HepG2 (cell line): ENCODE data around the gene TOP1. TPM values are rescaled to one million over a fixed set of nuclear protein-coding genes. Genes with fewer than 3 reads are reported as not detected.

Source experiments
- ATAC-seq: fragments of 200-7000 bp; cut with Tn5 transposase; 3 replicates; pipeline ENCODE4 v1.9.1; 2020; ENCODE audit warnings: mild to moderate bottlenecking, moderate library complexity
- BruUV-seq: library from RNA; stranded (reverse); fragments of 400-500 nt; replicated peaks from 2 replicates; lab custom pipeline; 2021; lab: Mats Ljungman, UMichigan
- CTCF ChIA-PET: fragments of 300-600 bp; formaldehyde crosslinking; extraction: SDS; loops from one replicate; lab custom pipeline; 2021; ENCODE audit warnings: low total read pairs, inconsistent platforms, low intra/inter-chr PET ratio; lab: Yijun Ruan, JAX
- POLR2A ChIA-PET: fragments of 350-600 bp; sonication (Branson Sonifier 250); formaldehyde crosslinking; loops from one replicate; lab custom pipeline; 2020; ENCODE audit warnings: antibody characterized with exemption, inconsistent platforms; lab: Yijun Ruan, JAX
- DNase-seq: peaks from one replicate; pipeline ENCODE4 v3.0.0-alpha.2; 2015; ENCODE audit warnings: low spot score
- FAIRE-seq: peaks from 3 replicates; lab custom pipeline; 2011; peaks lifted over from hg19 to GRCh38; lab: Jason Lieb, UNC
- H2AFZ ChIP-seq: one replicate; pipeline ENCODE4 v1.6.1; 2011; ENCODE audit warnings: low read length, inconsistent platforms
- H3K27ac ChIP-seq: fragments of 300-600 bp; 3 replicates; pipeline ENCODE4 v1.8.0; 2011; ENCODE audit warnings: mixed run types, mild to moderate bottlenecking, mixed read lengths, low read length, inconsistent platforms; ENCODE audit not compliant: insufficient read depth; ENCODE audit errors: extremely low read length
- H3K27me3 ChIP-seq, 2 experiments: fragments of 200-600 bp in 1 of 2; 2 replicates in 1 of 2; 3 replicates in 1 of 2; pipeline versions ENCODE4 v1.6.0 to v1.8.0; 2011; ENCODE audit warnings: low read length in 2 of 2, mild to moderate bottlenecking in 2 of 2, moderate library complexity in 2 of 2, inconsistent platforms in 1 of 2; ENCODE audit not compliant: insufficient read depth in 2 of 2, control insufficient read depth in 1 of 2
- H3K36me3 ChIP-seq, 2 experiments: fragments of 200-600 bp in 1 of 2; replicated peaks in 1 of 2; 2 replicates in 1 of 2; 3 replicates in 1 of 2; pipeline versions ENCODE4 v1.5.1 to v1.8.0; 2011; ENCODE audit warnings: low read length in 2 of 2, inconsistent platforms in 1 of 2; ENCODE audit not compliant: insufficient read depth in 2 of 2, control insufficient read depth in 1 of 2
- H3K4me1 ChIP-seq: 2 replicates; pipeline ENCODE4 v1.5.1; 2012; ENCODE audit warnings: low read length, inconsistent platforms; ENCODE audit not compliant: insufficient read depth
- H3K4me2 ChIP-seq: 2 replicates; pipeline ENCODE4 v1.6.0; 2011; ENCODE audit warnings: low read depth, low read length, inconsistent platforms
- H3K4me3 ChIP-seq, 3 experiments: fragments of 200-600 bp in 1 of 3; sonication (generic), shearing (Covaris generic) in 1 of 3; replicated peaks in 1 of 3; 2 replicates each; pipeline ENCODE4 v1.5.1; 2011 to 2016; ENCODE audit warnings: low read length in 3 of 3, inconsistent platforms in 2 of 3, low read depth in 2 of 3, mild to moderate bottlenecking in 2 of 3, control low read depth in 1 of 3, mixed read lengths in 1 of 3; ENCODE audit not compliant: insufficient read depth in 1 of 3
- H3K79me2 ChIP-seq: one replicate; pipeline ENCODE4 v1.6.1; 2011; ENCODE audit warnings: low read length, inconsistent platforms; ENCODE audit not compliant: insufficient read depth
- H3K9ac ChIP-seq: 2 replicates; pipeline ENCODE4 v1.6.0; 2011; ENCODE audit warnings: mild to moderate bottlenecking, low read depth, low read length, inconsistent platforms; ENCODE audit not compliant: insufficient read depth
- H3K9me3 ChIP-seq: 2 replicates; pipeline ENCODE4 v1.5.1; 2012; ENCODE audit warnings: mild to moderate bottlenecking, low read length
- H4K20me1 ChIP-seq: 2 replicates; pipeline ENCODE4 v1.6.0; 2011; ENCODE audit warnings: inconsistent platforms, mild to moderate bottlenecking, low read length, moderate library complexity; ENCODE audit not compliant: insufficient read depth
- ATRX ChIP-seq: sonication (generic); formaldehyde crosslinking; IDR thresholded peaks from 2 replicates; pipeline ENCODE4 v1.4.0; 2020; ENCODE audit warnings: missing genetic modification reagents, borderline replicate concordance
- HMG20B ChIP-seq: conservative IDR thresholded peaks from 2 replicates; pipeline ENCODE4 v1.6.1; 2016; ENCODE audit warnings: missing genetic modification reagents, missing compliant biosample characterization
- HNRNPK ChIP-seq: fragments of 200-400 bp; formaldehyde crosslinking; IDR thresholded peaks from 2 replicates; pipeline ENCODE4 v1.6.1; 2018; ENCODE audit warnings: low read length, low read depth, moderate library complexity, mild to moderate bottlenecking; ENCODE audit not compliant: poor library complexity, severe bottlenecking
- HOXA7 ChIP-seq: sonication (generic); formaldehyde crosslinking; IDR thresholded peaks from 2 replicates; pipeline ENCODE4 v1.8.1; 2022; ENCODE audit warnings: mild to moderate bottlenecking, missing genetic modification reagents, moderate library complexity
- MXD3 ChIP-seq: IDR thresholded peaks from 2 replicates; pipeline ENCODE4 v1.6.1; 2016; ENCODE audit warnings: mild to moderate bottlenecking, missing biosample characterization, missing genetic modification reagents
- PCBP2 ChIP-seq: fragments of 200-400 bp; formaldehyde crosslinking; optimal IDR thresholded peaks from 2 replicates; pipeline ENCODE3; 2018; ENCODE audit warnings: low read length, low read depth; ENCODE audit not compliant: poor library complexity, severe bottlenecking
- SIX4 ChIP-seq: sonication (generic); formaldehyde crosslinking; IDR thresholded peaks from 2 replicates; pipeline ENCODE4 v1.4.0; 2020; ENCODE audit warnings: missing genetic modification reagents
- TEAD3 ChIP-seq: optimal IDR thresholded peaks from 2 replicates; pipeline ENCODE3; 2016; ENCODE audit warnings: borderline replicate concordance
- ZNF343 ChIP-seq: sonication (generic); formaldehyde crosslinking; IDR thresholded peaks from 2 replicates; pipeline ENCODE4 v1.4.0; 2020; ENCODE audit warnings: mild to moderate bottlenecking, missing genetic modification reagents
- ZNF512 ChIP-seq: sonication (generic); formaldehyde crosslinking; IDR thresholded peaks from 2 replicates; pipeline ENCODE4 v1.4.0; 2020; ENCODE audit warnings: mild to moderate bottlenecking, missing genetic modification reagents
- ZNF619 ChIP-seq: sonication (generic); formaldehyde crosslinking; IDR thresholded peaks from 2 replicates; pipeline ENCODE4 v1.4.0; 2020; ENCODE audit warnings: mild to moderate bottlenecking, missing genetic modification reagents
- ZNF773 ChIP-seq: sonication (generic); formaldehyde crosslinking; IDR thresholded peaks from 2 replicates; pipeline ENCODE4 v1.4.0; 2020; ENCODE audit warnings: missing genetic modification reagents, borderline replicate concordance
- ZNF841 ChIP-seq: sonication (generic); formaldehyde crosslinking; IDR thresholded peaks from 2 replicates; pipeline ENCODE4 v1.8.1; 2023; ENCODE audit warnings: missing genetic modification reagents, borderline replicate concordance
- WGBS: methylation state at CpG from one replicate; pipeline ENCODE4 v1.1.6; 2017; ENCODE audit warnings: low lambda C conversion rate; 5-methylcytosine and 5-hydroxymethylcytosine counted together
- in situ Hi-C: cut with HindIII; loops from 2 replicates; pipeline ENCODE4 v1.10.0; 2017; ENCODE audit warnings: low pct_unique_long_range_greater_than_20kb; ENCODE audit not compliant: extremely low pct_ligation_motif_present
- intact Hi-C: fragments of 100-400 bp; cut with micrococcal nuclease; formaldehyde crosslinking; loops from one replicate; pipeline ENCODE4 v1.10.0; 2022; ENCODE audit not compliant: unreplicated experiment
- polyA plus RNA-seq, 8 experiments: library from polyadenylated mRNA; depleted of rRNA in 3 of 8; stranded (reverse) in 7 of 8; unstranded in 1 of 8; fragments of >200 nt; fragmentation: Illumina TruSeq in 4 of 8; extraction: Trizol in 4 of 8; gene quantifications; 2 replicates each; pipeline versions ENCODE4 v1.2.1 to v1.2.3, GENCODE V29; 2011 to 2016; ENCODE audit warnings: low read depth in 4 of 8, missing spikeins in 1 of 8, mixed read lengths in 1 of 8; ENCODE audit not compliant: insufficient read depth in 1 of 8
- total RNA-seq, 5 experiments: library from RNA; depleted of rRNA; stranded (reverse); fragments of >200 nt; fragmentation: Illumina TruSeq; extraction: Trizol; gene quantifications; 2 replicates each; pipeline ENCODE4 v1.2.3, GENCODE V29; 2016; ENCODE audit warnings: low read depth in 1 of 5

TOP1 gene
- total and polyA plus RNA-seq, 2 of the 13 experiments (the other 11 are each of a cell fraction or from before 2014, with no cell fraction given): 10.2 to 19.4 TPM

DNA sequence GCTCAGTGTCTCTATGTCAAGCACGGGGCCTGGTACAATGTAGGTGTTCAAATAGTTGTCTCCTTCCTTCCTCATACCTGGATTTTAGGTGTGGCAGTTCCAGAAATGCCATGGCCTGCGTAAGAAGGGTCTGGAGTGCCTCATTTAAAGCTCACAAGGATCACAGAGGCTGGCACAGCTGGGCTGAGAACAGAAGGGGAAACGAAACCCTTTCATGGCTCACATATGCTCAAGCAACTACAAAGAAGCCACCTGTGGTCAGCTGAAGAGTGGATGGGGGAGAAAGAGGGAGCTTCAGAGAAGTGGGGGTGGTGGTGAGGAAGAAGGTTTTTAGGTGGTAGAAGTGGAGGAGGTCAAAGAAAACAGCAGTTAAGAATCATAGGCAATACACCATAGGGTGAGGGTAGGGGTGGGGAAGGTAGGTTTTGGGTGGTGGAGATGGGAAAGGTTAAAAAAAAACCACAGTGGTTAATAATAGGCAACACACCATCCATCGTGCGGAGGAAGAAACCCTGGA is 17.0 kb upstream of the TOP1 start:
- Histone ChIP-seq H3K9me3 (peaks cover 2% of the 10 kb centered on the region), H3K4me3 (no peak overlapping the region), H3K27me3 (peaks cover 0 to 15% of the 10 kb centered on the region in 2 experiments; a peak in 3 of 5 replicates), H3K4me1 (peaks cover 68% of the 10 kb centered on the region), H4K20me1 (no peaks in the 10 kb centered on the region), H3K79me2 (no peaks in the 10 kb centered on the region), H2AFZ (no peak overlapping the region), H3K9ac (no peak overlapping the region), H3K4me2 (peak overlapping the region; percentile 18; the same call in 1 of the 2 replicates), H3K27ac (no peak overlapping the region), H3K36me3 (no peaks in the 10 kb centered on the region)
- no TSS peak for BruUV-seq
- DNase-seq: no peak
- no peak for TF ChIP-seq MXD3 (CRISPR knock-in tag)
- no peak for TF ChIP-seq ZNF343
- TF ChIP-seq HNRNPK: peak; percentile 41
- TF ChIP-seq PCBP2: peak; percentile 41
- TF ChIP-seq TEAD3 (CRISPR knock-in tag): peak; percentile 22
- intact Hi-C loops (no loop called here), in situ Hi-C loops (no loop called here)
- WGBS: 42% methylated on average over 5 of the region's 5 CpGs
- no peak for FAIRE-seq
- ChIA-PET POLR2A (interaction anchor here (1.1 kb wide), 1 partner anchor 17 kb away, joined by 3 read pairs; the partner anchor contains the start of gene TOP1), CTCF (no interaction called here)
- no peak for ATAC-seq

- Histone ChIP-seq H2AFZ (no peak overlapping the region), H3K79me2 (no peaks in the 10 kb centered on the region), H3K27me3 (peaks cover 0 to 11% of the 10 kb centered on the region in 2 experiments; a peak in 2 of 5 replicates), H3K27ac (no peak overlapping the region), H3K9ac (no peak overlapping the region), H4K20me1 (no peaks in the 10 kb centered on the region), H3K4me1 (peaks cover 68% of the 10 kb centered on the region), H3K9me3 (no peaks in the 10 kb centered on the region), H3K4me2 (peak overlapping the region; percentile 18; the same call in 1 of the 2 replicates), H3K36me3 (no peaks in the 10 kb centered on the region), H3K4me3 (no peak overlapping the region)
- DNase-seq: peak; percentile 49
- WGBS: 26% methylated on average over 6 of the region's 6 CpGs
- ChIA-PET CTCF (no interaction called here), POLR2A (interaction anchor here (1.1 kb wide), 1 partner anchor 24 kb away, joined by 4 read pairs; no protein-coding TSS in a partner anchor)
- intact Hi-C loops: no loop called here
- no TSS peak for BruUV-seq
- ATAC-seq: peak; percentile 28
- in situ Hi-C loops: no loop called here
- no peak for FAIRE-seq
- no peak for TF ChIP-seq ZNF512
- TF ChIP-seq HNRNPK: no peak
- TF ChIP-seq ZNF773 (CRISPR knock-in tag): no peak
- no peak for TF ChIP-seq HMG20B (CRISPR knock-in tag)
- no peak for TF ChIP-seq ZNF619
- TF ChIP-seq ATRX (CRISPR knock-in tag): no peak
- TF ChIP-seq SIX4 (CRISPR knock-in tag): no peak
- TF ChIP-seq ZNF841: no peak
- no peak for TF ChIP-seq HOXA7 (CRISPR knock-in tag)
These were observed 14.0 kb upstream of the TOP1 start for GRCh38 chr20:41014561-41015088.
